ENCODE data around the gene ITGB3. TPM values are rescaled to one million over a fixed set of nuclear protein-coding genes. Genes with fewer than 3 reads are reported as not detected.
"Not testable (repeated sequence)": the region's sequence is repeated elsewhere in the genome, so short reads cannot be mapped to it uniquely, and the experiment has no call there.

The ITGB3 gene
- total RNA-seq, 1 experiment from 2014 or later, result 0.48 TPM

- no peaks in the 10 kb centered on the region for H3K4me1 Mint-ChIP-seq (ENCODE audit: low read depth, unreplicated experiment)
- no peak for TF ChIP-seq CTCF (IDR thresholded peaks at IDR 0.05; ENCODE audit: insufficient read depth in 1 of 2, low read depth in 1 of 2, low read length in 1 of 2, severe bottlenecking in 1 of 2, unreplicated experiment in 1 of 2)
- DNase-seq, result no peak
- no peak overlapping the region for H3K4me3 ChIP-seq (ENCODE audit: low read depth, low read length)
- H3K27ac Mint-ChIP-seq (ENCODE audit: unreplicated experiment), result no peak overlapping the region
- no peaks in the 10 kb centered on the region for H3K36me3 ChIP-seq (ENCODE audit: control insufficient read depth, insufficient read depth, low read length)
- no peaks in the 10 kb centered on the region for H3K27me3 ChIP-seq (replicated peaks; ENCODE audit: control insufficient read depth, insufficient read depth, low read length)
- ChIA-PET CTCF (no interaction called here), POLR2A (interaction anchor here (0.6 kb wide), 1 partner anchor 9 kb away, joined by 3 read pairs; no protein-coding TSS in a partner anchor)
- H3K9me3 Mint-ChIP-seq (ENCODE audit: unreplicated experiment), result peaks cover 12% of the 10 kb centered on the region
- peaks cover 17% of the 10 kb centered on the region; the same call in 1 of the 2 replicates for H3K4me1 ChIP-seq
- H3K36me3 Mint-ChIP-seq (ENCODE audit: insufficient read depth, unreplicated experiment), result no peaks in the 10 kb centered on the region
- no TSS peak for BruUV-seq (replicated peaks)
- no peak overlapping the region for H3K4me3 Mint-ChIP-seq (ENCODE audit: unreplicated experiment)
- H3K9me3 ChIP-seq, result peaks cover 7% of the 10 kb centered on the region
- H3K27me3 Mint-ChIP-seq (ENCODE audit: insufficient read depth, unreplicated experiment), result no peaks in the 10 kb centered on the region
- intact Hi-C loops (cut with micrococcal nuclease; ENCODE audit: unreplicated experiment), result no loop called here
Observed at GRCh38 chr17:47266782-47267181, 13.2 kb downstream of the ITGB3 start.

DNA sequence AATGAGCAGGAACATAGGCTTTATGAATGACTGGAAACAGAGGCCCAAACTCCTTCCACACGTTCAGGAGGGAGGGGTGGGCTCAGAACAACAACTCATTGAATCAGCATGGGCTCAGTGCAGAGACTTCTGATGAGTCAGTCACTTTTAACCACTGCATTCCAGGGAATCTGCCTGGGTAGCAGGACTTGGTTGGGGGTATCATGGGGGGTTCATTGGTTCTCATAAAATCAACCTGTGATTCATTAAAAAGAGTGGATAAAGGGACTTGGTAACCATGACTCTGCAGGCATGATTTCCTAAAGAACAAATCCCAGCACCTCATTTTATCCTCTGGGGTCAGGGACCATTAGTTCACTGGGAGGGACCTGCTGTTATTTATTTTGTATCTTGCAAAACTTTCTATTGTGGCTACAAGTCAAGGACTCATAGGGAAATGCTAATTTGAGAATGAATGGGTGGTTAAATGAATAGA, 13.8 kb downstream of the ITGB3 start:
- H3K4me3 Mint-ChIP-seq (ENCODE audit: unreplicated experiment), result no peak overlapping the region
- Histone ChIP-seq H3K27me3 (replicated peaks; ENCODE audit: control insufficient read depth, insufficient read depth, low read length) (no peaks in the 10 kb centered on the region), H3K36me3 (ENCODE audit: control insufficient read depth, insufficient read depth, low read length) (no peaks in the 10 kb centered on the region), H3K9me3 (peaks cover 7% of the 10 kb centered on the region), H3K4me3 (ENCODE audit: low read depth, low read length) (no peak overlapping the region), H3K4me1 (peaks cover 17% of the 10 kb centered on the region; the same call in 1 of the 2 replicates)
- no TSS peak for BruUV-seq (replicated peaks)
- H3K4me1 Mint-ChIP-seq (ENCODE audit: low read depth, unreplicated experiment), result no peaks in the 10 kb centered on the region
- no peak for TF ChIP-seq CTCF (IDR thresholded peaks at IDR 0.05; ENCODE audit: insufficient read depth in 1 of 2, low read depth in 1 of 2, low read length in 1 of 2, severe bottlenecking in 1 of 2, unreplicated experiment in 1 of 2)
- CTCF ChIA-PET, result no interaction called here
- no peaks in the 10 kb centered on the region for H3K27me3 Mint-ChIP-seq (ENCODE audit: insufficient read depth, unreplicated experiment)
- H3K27ac Mint-ChIP-seq (ENCODE audit: unreplicated experiment), result no peak overlapping the region
- H3K36me3 Mint-ChIP-seq (ENCODE audit: insufficient read depth, unreplicated experiment), result no peaks in the 10 kb centered on the region
- no peak for DNase-seq
- H3K9me3 Mint-ChIP-seq (ENCODE audit: unreplicated experiment), result peaks cover 12% of the 10 kb centered on the region
- intact Hi-C loops (cut with micrococcal nuclease; ENCODE audit: unreplicated experiment), result no loop called here
- POLR2A ChIA-PET, result no interaction called here

- peaks cover 17% of the 10 kb centered on the region; the same call in 1 of the 2 replicates for H3K4me1 ChIP-seq
- H3K27me3 Mint-ChIP-seq (ENCODE audit: insufficient read depth, unreplicated experiment); POLR2A ChIA-PET; H3K36me3 ChIP-seq (ENCODE audit: control insufficient read depth, insufficient read depth, low read length); H3K4me3 ChIP-seq (ENCODE audit: low read depth, low read length); intact Hi-C loops (cut with micrococcal nuclease; ENCODE audit: unreplicated experiment); H3K36me3 Mint-ChIP-seq (ENCODE audit: insufficient read depth, unreplicated experiment); H3K9me3 ChIP-seq; H3K4me3 Mint-ChIP-seq (ENCODE audit: unreplicated experiment); DNase-seq; BruUV-seq (replicated peaks); H3K27ac Mint-ChIP-seq (ENCODE audit: unreplicated experiment); H3K27me3 ChIP-seq (replicated peaks; ENCODE audit: control insufficient read depth, insufficient read depth, low read length); H3K4me1 Mint-ChIP-seq (ENCODE audit: low read depth, unreplicated experiment): not testable (repeated sequence)
- CTCF ChIA-PET, result interaction anchor here (0.6 kb wide), 1 partner anchor 36 kb away, joined by 11 read pairs; no protein-coding TSS in a partner anchor
- H3K9me3 Mint-ChIP-seq (ENCODE audit: unreplicated experiment), result peaks cover 12% of the 10 kb centered on the region
Observed at GRCh38 chr17:47268964-47269363, 15.3 kb downstream of the ITGB3 start.

GRCh38 chr17:47269561-47270280, 16.1 kb downstream of the ITGB3 start:
- intact Hi-C loops (cut with micrococcal nuclease; ENCODE audit: unreplicated experiment); H3K27ac Mint-ChIP-seq (ENCODE audit: unreplicated experiment); BruUV-seq (replicated peaks); H3K36me3 ChIP-seq (ENCODE audit: control insufficient read depth, insufficient read depth, low read length); POLR2A ChIA-PET; H3K27me3 ChIP-seq (replicated peaks; ENCODE audit: control insufficient read depth, insufficient read depth, low read length); H3K9me3 ChIP-seq; H3K4me3 ChIP-seq (ENCODE audit: low read depth, low read length); H3K4me1 Mint-ChIP-seq (ENCODE audit: low read depth, unreplicated experiment); H3K36me3 Mint-ChIP-seq (ENCODE audit: insufficient read depth, unreplicated experiment); DNase-seq; H3K27me3 Mint-ChIP-seq (ENCODE audit: insufficient read depth, unreplicated experiment); H3K4me3 Mint-ChIP-seq (ENCODE audit: unreplicated experiment): not testable (repeated sequence)
- H3K4me1 ChIP-seq, result peaks cover 17% of the 10 kb centered on the region; the same call in 1 of the 2 replicates
- H3K9me3 Mint-ChIP-seq (ENCODE audit: unreplicated experiment), result peaks cover 12% of the 10 kb centered on the region
- CTCF ChIA-PET, result interaction anchor here (0.6 kb wide), 1 partner anchor 37 kb away, joined by 11 read pairs; no protein-coding TSS in a partner anchor
